HG02623 (cell line): ENCODE results near the gene CACNA1A.
"Not testable (repeated sequence)": the region's sequence is repeated elsewhere in the genome, so short reads cannot be mapped to it uniquely, and the experiment has no call there.

ENCODE experiments used
- ATAC-seq: cut with Tn5 transposase; IDR thresholded peaks from one replicate; pipeline ENCODE4 v1.9.1; 2021; ENCODE audit warnings: moderate library complexity; ENCODE audit not compliant: unreplicated experiment

The CACNA1A gene

GRCh38 chr19:13506471-13506820 is at the start of gene CACNA1A:
TSS of gene CACNA1A (minus strand) at chr19:13506479. CDS start at chr19:13506224, 255 bp downstream.
- no peak for ATAC-seq

DNA sequence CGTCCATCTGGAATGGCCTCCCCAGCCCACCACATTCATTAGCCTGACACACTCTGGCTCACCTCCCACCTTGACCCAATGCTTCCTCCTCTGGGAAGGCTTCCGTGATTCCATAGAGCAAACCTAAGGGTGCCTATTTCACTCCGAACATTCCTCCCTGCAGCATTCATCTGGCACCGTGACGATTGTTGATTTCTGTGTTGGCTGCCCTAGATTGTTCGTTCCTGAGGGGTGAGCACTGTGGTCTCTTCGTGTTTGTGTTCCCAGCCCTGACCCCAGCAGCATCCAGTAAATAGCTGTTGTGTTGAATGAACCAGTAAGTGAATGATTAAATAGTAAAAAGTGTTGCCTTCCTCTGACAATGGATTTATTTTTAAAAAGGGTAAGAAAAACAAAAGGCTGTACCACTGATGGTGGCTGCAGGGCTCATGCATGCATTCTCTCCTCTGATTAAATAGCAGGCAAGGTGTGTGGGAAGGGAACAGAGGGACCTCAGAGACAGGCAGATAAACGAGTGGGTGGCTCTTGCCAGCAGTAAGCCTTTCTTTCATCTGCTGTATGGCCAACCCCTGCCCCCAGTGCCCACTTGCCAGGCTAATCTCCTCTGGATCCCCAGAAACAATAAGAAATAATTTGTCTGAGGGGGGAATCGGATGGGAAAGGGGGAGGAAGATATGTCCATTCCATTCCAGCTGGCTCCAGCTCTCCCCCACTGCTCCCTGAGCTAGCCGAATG is 48.4 kb upstream of the CACNA1A start:
- no peak for ATAC-seq

DNA sequence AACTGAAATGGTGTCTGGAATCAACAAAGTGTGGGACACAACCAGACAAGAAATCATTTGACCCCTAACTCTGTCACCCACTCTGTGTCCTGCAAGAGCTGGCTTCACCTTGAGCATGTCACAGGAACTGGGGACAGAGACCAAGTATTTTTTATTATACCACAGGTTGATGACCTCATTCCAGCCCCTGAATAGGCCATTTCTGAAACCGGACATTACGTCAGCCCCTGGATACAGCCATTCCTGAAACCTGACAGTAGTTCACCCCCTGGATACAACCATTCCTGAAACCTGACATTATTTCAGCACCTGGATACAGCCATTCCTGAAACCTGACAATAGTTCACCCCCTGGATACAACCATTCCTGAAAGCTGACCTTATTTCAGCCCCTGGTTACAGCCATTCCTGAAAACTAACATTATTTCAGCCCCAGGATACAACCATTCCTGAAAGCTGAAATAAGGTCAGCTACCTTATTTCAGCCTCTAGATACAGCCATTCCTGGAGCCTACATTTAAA is 47.7 kb upstream of the CACNA1A start:
- no peak for ATAC-seq

DNA sequence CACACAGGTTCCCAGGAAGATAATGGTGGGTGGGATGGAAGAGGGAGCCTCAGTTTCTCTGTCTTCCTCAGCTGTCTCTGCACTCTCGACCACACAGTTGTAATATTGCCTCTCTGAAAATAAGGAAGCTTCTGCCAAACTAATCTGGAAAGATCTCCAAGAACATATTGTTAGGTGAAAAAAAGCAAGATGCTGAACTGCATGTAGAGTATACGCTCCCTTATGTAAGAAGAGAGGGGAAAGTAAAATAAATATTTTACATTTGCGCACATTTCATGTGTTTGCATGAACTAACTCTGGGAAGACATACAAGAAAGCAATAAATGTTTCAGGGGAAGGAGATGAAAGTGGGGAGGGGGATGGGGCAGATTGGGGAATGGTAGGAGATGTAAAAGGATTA is 41.9 kb upstream of the CACNA1A start:
- ATAC-seq, result no peak

DNA sequence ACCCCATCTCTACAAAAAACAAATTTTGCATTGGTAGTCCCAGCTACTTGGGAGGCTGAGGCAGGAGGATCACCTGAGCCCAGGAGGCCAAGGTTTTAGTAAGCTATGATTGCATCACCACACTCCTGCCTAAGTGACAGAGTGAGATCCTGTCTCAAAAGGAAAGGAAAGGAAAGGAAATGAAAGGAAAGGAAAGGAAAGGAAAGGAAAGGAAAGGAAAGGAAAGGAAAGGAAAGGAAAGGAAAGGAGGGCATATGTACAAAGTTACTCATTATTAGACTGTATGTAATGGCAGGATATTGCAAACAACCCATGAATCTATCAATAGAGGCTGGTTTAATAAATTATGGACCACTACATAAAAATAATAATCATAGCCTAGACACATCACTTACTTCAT is 40.8 kb upstream of the CACNA1A start:
- ATAC-seq, result no peak

GRCh38 chr19:13544423-13544822 is 38.1 kb upstream of the CACNA1A start:
- no peak for ATAC-seq

DNA sequence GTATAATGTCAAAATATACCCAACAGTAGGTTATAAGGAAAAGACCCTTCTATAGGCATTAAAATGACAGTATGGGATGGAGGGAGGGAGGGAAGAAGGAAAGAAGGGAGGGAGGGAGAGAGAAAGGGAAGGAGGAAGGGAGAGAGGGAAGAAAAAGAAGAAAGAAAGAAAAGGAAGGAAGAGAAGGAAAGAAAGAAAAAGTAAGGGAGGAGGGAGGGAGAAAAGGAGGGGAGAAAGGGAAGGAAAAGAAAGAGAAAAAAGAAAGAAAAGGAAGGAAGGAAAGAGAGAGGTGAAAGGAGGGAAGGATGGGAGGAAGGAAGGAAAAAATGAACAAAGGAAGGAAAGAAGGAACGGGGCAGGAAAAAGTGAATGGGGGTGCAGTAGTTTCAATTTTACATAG is 35.3 kb upstream of the CACNA1A start:
- no peak for ATAC-seq

DNA sequence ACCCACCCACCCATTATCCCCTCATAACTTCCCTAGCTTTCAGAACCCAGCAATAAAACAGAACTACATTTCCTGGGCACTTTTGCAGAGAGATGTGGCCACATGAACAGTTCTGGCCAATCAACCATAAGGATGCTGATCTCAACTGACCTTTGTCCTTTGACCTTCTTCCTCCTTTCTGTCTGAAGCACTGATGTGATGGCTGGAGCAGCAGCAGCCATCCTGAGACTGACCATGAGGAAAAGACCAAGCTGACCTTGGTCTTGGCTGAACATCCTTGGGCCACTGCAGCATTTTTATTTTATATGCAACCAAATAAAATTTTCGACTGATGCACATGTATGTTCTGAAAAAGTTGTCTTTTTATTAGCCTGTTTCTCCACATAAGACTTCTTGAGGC is 33.1 kb upstream of the CACNA1A start:
- ATAC-seq, result no peak

- no peak for ATAC-seq
These were observed 32.4 kb upstream of the CACNA1A start for GRCh38 chr19:13538601-13539253.

DNA sequence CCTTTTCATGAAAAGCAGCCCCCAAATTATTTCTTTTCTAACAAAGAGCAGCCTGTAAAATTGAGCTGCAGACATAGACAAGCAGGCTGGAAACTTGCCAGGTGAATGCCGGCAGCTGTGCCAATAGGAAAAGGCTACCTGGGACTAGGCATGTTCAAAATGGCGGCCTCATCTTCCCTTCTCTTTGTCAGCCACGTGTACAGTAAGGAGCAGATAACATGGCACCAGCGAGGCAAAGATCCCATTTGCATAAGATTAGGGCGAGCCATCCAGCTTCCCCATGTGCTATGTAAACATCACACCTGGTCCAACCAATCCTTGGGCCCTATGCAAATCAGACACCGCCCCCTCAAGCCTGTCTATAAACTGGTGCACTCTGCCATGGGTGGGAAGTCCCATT is 31.2 kb upstream of the CACNA1A start:
- ATAC-seq, result no peak

- ATAC-seq, result no peak
These were observed 24.4 kb upstream of the CACNA1A start for GRCh38 chr19:13530720-13531119.

- not testable (repeated sequence) for ATAC-seq
These were observed 23.4 kb upstream of the CACNA1A start for GRCh38 chr19:13529721-13530120.

- no peak for ATAC-seq
These were observed 20.3 kb upstream of the CACNA1A start for GRCh38 chr19:13526552-13526951.

GRCh38 chr19:13521066-13521465 is 14.8 kb upstream of the CACNA1A start:
- ATAC-seq, result no peak

DNA sequence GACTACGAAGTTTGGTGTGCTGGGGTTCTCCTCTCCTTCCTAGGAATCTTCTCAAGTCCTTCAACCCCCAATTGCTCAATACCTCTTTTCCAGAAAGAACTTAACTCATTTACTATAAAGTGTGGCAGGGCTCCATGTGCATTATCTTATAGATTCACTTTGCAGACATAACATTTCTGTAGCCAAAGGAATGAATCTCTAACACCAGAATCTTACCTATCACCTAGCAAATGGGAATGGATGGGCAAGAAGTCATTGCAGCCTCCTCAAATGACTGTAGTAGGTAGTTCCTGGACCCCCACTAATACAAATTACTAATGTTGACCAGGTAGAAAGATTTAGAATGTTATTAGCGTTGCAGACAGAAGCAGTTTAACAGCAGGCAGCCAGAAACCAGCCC is 5.7 kb upstream of the CACNA1A start:
- ATAC-seq, result no peak

DNA sequence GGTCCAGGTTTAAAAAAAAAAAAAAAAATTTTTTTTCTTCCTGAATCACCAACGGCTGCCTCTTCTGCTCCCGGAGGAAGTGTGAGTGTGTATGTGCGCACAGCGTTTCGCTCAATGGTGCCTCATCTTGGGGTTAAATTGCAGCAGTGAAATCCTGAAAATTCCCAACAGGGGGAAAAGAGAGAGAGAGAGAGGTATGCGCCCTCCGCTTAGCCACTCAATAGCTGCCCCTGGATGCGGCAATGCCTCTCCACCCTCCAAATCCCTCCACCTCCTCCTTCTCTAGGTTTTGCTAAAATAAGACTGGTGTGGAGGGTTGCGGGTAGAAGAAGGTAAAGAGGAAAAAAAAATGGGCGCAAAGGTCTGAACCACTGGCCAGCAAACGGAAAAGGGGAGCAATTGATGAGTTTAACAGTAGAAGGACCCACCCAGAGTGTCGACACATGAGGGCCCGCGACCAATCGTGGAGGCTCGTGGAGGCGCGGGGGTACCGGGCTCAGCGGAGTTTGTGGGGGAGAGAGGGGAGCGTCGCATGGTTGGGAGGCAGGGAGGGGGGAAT is 853 bp upstream of the CACNA1A start:
- ATAC-seq, result no peak

- ATAC-seq, result no peak
These were observed 363 bp downstream of the CACNA1A start for GRCh38 chr19:13505761-13506470.

DNA sequence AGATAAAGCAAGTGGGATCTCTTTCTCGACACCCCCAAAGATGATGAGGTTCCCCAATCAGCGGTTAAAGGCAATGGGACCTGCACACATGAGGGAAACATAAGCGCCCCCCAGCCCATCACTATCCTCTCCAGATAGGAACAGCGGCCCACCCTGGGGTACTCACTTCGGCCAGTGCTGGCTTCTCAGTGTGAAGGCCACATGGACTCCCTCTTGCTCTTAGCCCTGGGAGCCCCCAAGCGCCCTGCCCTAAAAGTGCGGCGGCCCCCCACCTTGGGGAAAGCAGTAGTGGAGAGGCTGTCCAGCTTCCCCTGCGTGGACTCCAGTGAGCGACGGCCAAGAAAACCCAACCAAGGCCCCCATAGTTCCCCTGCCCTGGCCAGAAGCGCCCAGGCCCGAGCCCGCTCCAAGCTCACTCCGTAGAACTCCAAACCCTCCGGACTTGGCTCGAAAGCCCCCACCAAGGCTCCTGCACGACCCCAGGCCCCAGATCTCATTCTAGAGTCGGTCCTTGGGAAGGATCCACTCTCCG is 1.0 kb downstream of the CACNA1A start:
- ATAC-seq, result no peak

DNA sequence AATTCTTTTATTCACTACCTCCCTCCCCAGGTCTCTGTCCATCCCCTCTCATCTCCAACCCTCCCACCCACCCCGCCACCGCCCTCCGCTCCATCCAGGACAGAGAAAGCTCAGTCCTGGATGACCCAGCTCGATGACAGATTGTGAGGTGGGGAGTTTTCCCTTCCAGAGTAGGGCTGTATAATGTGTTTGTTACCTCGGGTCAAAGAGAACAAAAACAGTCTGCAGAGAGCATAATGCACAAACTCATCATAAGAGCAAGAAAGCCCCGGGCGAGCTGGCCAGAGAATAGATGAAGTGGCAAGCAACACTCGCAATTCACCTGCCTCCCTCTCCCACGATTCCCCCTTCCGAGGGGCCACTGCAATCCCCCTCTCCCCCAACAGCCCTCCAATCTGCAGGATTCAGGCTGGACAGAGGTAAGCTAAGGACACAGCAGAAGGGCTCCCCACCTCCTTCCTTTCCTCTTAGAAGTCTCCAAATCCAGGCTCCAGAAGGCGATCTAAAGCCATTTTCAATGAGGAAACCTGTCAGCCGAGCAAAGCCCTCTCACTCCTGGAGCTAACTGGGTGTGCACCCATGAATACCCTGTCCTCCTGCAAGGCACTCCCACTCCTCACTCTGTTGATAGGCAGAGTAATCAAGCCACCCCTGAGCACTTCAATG is 2.6 kb downstream of the CACNA1A start:
- ATAC-seq, result no peak

- ATAC-seq, result no peak
These were observed 4.0 kb downstream of the CACNA1A start for GRCh38 chr19:13502231-13502630.

DNA sequence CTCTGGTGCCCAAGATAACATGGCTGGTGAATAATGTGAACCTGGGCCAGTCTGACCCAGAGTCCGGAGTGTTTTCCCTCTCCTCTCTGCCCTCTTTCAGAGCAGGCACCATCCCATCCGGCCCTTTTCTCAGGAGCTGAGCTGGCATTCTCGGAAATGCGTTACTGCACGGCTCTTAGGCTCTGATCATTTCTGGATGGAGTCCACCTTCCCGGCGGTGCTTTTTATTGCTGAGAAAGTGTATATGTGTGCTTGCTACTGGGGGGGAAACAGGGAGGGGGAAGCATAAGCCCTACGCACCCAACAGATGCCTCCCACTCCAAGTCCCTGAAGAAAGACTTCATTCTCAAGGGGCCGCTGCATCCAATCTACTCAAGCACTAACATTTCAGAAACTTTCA is 6.6 kb downstream of the CACNA1A start:
- ATAC-seq, result no peak
